NCI-H2029 treated with DMSO at 0.1 percent for 48 hours (cell line): Measurements from ENCODE around the gene P2RX7.
"Not testable (repeated sequence)": the region's sequence is repeated elsewhere in the genome, so short reads cannot be mapped to it uniquely, and the experiment has no call there.

ENCODE experiments used
- DNase-seq: peaks from one replicate; lab custom pipeline; 2025; lab: John Stamatoyannopoulos, UW

The P2RX7 gene

GRCh38 chr12:121170611-121171260 is 38.1 kb downstream of the P2RX7 start:
- DNase-seq = no peak

DNA sequence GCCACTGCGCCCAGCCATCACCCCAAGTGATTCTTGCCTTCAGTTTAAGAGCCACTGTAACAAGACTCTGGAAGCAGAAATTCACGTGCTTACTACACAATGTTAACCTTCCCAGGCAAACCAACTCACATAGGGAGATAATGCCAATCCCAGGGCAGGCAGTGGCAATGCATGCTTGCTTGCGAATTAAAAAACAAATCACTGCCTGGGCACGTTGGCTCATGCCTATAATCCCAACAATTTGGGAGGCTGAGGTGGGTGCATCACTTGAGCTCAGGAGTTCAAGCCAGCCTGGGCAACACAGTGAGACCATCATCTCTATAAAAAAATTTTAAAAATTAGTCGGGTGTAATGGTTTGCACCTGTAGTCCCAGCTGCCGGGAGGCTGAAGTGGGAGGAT is 39.5 kb downstream of the P2RX7 start:
- no peak for DNase-seq

- DNase-seq = no peak
These were observed 42.9 kb downstream of the P2RX7 start for GRCh38 chr12:121175383-121176119.

- no peak for DNase-seq
These were observed 44.3 kb downstream of the P2RX7 start for GRCh38 chr12:121176826-121177529.

DNA sequence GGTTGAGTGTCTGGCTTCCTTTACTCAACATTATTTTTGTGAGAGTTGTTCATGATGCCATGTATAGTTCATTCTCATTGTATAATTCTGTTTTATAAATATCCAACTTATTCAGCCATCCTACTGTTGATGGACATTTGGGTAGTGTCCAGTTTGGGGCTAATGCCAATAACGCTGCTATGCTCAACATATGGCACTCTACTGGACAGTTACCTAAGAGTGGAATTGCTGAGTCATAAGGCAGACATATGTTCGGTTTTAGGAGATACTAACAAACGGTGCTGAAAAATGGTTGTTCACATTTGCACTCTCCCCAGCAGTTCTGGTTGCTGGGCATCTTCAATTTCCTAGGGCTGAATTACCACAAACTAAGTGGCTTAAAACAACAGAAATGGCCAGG is 48.5 kb downstream of the P2RX7 start:
- DNase-seq = no peak

DNA sequence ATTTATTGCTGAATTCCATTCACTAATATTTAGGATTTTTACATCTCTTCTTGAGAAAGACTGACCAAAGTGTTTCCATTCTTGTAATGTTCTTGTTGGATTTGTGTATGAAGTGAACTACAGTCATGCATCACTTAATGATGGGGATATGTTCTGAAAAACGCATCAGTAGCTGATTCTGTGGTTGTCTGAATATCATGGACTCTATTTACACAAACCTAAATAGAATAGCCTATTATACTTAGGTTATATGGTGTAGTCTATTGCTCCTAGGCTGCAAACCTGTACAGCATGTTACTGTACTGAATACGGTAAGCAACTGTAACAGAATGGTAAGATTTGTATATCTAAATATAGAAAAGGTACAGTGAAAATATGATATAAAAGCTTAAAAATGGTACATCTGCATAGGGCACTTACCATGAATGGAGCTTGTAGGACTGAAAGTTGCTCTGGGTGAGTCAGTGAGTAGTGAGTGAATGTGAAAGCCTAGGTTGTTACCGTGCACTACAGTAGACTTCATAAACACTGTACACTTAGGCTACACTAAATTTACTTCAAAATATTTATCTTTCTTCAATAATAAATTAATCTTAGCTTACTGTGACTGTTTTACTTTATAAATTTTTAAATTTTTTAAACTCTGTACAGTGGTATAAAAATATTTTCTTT is 49.7 kb downstream of the P2RX7 start:
- DNase-seq = no peak

DNA sequence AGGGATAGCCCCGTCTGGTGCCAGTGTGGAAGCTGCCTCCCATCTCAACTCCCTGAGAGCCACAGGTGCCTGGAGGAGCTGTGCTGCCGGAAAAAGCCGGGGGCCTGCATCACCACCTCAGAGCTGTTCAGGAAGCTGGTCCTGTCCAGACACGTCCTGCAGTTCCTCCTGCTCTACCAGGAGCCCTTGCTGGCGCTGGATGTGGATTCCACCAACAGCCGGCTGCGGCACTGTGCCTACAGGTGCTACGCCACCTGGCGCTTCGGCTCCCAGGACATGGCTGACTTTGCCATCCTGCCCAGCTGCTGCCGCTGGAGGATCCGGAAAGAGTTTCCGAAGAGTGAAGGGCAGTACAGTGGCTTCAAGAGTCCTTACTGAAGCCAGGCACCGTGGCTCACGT is 51.7 kb downstream of the P2RX7 start:
- DNase-seq = no peak

- DNase-seq = no peak
These were observed 52.6 kb downstream of the P2RX7 start for GRCh38 chr12:121184984-121185889.

GRCh38 chr12:121186826-121187225 is 54.1 kb downstream of the P2RX7 start:
- DNase-seq = no peak

DNA sequence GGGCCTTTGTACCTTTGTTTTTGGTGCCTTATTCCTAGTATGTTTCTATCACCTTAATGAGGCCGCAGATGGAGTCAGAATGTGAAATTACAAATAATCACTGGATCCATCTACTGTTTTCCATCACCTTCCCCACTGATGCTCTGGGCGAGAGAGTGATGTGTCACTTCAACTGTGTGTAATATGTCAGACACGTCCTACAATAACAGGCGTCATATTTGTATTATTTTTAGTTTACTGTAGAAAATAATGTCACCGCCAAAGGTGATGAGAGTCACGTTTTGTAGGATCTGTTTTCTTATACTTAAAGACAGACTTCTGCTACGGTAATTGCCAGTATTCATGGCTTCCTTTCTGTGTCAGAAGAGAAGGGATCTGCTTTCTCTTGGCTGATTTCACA is 54.8 kb downstream of the P2RX7 start:
- no peak for DNase-seq

DNA sequence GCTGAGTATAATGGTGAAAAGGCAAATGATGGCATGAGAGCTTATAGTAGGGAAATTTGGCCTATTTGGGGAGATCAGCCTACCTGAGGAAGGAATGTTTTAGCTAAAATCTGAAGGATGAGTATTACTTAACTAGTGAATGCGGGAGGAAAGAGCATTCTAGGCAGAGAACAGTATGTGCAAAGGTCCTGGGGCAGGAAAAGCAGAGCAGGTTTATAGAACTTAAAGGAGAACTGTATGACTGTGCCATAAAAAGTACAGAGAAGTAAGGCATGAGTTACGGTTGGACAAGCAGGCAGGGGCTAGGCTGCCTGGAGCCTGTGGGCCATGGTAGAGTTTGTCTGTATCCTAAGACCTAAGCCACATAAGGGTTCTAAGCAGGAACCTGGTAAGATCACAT is 55.6 kb downstream of the P2RX7 start:
- no peak for DNase-seq

DNA sequence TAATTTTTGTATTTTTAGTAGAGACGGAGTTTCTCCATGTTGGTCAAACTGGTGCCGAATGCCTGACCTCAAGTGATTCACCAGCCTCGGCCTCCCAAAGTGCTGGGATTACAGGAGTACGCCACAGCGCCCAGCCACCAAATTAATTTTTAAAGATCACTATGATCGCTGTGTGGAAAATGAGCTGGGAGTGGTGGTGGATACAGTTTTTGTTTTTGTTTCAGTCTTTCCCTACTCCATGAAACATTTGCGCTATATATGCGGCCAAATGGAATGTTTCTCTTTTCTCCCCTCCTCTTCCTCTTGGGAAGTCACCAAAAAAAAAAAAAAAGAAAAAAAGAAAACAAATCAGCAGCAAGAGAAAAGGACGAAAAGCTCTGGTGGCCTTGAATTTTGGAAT is 56.5 kb downstream of the P2RX7 start:
- DNase-seq = no peak

DNA sequence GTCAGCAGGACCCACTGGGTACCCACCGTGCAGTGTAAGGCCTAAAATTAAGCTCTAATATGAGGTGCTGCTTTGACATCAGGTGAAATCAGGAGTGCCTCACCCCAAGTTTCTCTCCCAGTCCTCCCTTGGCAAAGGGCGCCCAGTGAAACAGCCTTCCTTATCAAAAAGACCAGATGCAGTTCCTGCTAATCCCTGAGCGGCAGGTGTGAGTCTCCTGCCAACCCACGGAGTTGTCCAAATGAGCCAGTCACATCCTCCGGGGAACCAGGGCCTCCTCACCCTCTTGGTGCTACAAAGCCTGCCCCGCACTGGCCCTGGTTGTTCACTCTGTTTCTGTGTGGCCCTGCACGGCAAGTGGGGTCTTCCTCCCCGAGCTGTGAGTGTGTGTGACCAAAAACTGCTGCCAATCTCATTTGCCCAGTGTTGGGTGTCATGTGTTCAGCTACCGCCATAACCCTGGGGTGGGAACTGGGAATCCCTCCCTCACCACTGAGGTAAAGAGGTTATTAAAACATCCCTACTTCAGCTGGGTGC is 57.0 kb downstream of the P2RX7 start:
- no peak for DNase-seq

GRCh38 chr12:121190523-121191031 is 57.9 kb downstream of the P2RX7 start:
- DNase-seq = no peak

- no peak for DNase-seq
These were observed 58.5 kb downstream of the P2RX7 start for GRCh38 chr12:121191151-121191550.

DNA sequence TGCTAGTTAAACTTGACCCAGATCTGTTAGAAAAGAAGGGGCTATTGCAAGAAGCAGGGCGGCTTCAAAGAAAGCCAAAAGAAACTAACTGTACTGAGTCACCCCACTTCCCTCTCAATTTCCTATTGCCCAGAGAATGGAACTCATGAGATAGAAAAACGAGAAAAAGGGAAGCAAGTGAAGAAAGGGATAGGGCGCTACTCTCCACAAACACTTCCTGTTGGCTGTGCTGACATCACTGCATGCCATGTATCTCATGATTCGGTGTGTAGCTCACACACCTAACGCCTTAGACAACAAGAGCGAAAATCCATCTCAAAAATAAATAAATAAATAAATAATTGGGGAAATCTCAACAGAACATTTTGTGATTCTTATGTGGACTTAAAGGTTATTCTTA is 64.2 kb downstream of the P2RX7 start:
- no peak for DNase-seq

DNA sequence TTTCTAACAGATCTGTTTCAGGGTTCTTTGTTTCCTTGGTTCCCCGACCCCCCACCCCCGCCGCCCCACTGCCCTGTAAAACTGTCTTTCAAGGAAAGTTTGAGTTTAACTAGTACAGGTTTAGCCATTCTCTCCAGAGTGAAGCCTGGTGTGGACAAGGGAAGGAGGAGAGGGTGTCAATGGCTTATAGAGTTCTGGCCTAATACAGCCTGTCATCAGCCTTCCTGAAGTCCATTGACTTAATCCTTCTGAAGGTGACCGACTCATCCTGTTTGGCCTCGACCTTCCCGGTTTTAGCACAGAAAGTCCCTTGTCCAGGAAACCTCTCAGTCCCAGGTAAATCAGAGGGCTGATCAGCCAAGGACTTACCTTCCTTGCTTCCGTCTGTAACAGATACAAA is 66.3 kb downstream of the P2RX7 start:
- DNase-seq = no peak

- DNase-seq = not testable (repeated sequence)
These were observed 68.5 kb downstream of the P2RX7 start for GRCh38 chr12:121201140-121201539.

- no peak for DNase-seq
These were observed 70.0 kb downstream of the P2RX7 start for GRCh38 chr12:121202407-121203355.

DNA sequence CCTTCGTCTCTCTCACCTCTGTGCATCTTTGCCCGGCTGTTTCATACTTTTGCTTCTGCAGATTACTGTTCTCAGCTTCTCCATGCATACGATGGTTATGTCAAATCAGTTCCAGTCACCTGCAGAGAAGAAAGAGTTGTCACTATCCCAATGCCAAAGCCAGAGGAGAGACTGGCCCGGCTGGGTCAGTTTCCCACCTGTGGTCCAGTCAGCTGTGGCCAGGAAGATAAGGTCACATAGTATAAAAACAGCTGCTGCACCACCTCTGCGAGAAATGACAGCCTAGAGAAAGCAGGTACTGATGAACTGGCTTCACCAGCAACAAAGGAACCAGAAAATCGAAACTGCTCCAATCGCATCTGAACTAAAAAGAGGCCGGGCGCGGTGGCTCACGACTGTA is 70.8 kb downstream of the P2RX7 start:
- no peak for DNase-seq
